Natural killer cell (primary cell): ENCODE measurements around the gene FSIP1. TPM values are rescaled to one million over a fixed set of nuclear protein-coding genes. Genes with fewer than 3 reads are reported as not detected.
A peak's percentile ranks its signal among the peaks of the same experiment; 100 is the strongest.

Experiments
- ATAC-seq, 3 donors: fragments of 150-1000 bp in 2 of 3; fragments of 200-7000 bp in 1 of 3; cut with Tn5 transposase; 1 replicate in 1 of 3; 2 replicates in 2 of 3; pipeline ENCODE4 v1.10.0; 2021; ENCODE audit warnings: mild to moderate bottlenecking in 2 of 3, moderate library complexity in 2 of 3
- DNase-seq, 2 donors: peaks; one replicate each; pipeline versions ENCODE4 v3.0.0 to v3.0.0-alpha.2; 2013 to 2021; ENCODE audit warnings: mixed read lengths in 1 of 2
- H3K27ac ChIP-seq: one replicate; pipeline ENCODE4 v1.5.1; 2013; ENCODE audit warnings: mild to moderate bottlenecking, low read length
- H3K27me3 ChIP-seq: one replicate; pipeline ENCODE4 v1.6.1; 2013; ENCODE audit warnings: low read length; ENCODE audit not compliant: control insufficient read depth, insufficient read depth
- H3K36me3 ChIP-seq: one replicate; pipeline ENCODE4 v1.6.1; 2013; ENCODE audit warnings: low read length; ENCODE audit not compliant: control insufficient read depth, insufficient read depth
- H3K4me1 ChIP-seq: one replicate; pipeline ENCODE4 v1.6.1; 2013; ENCODE audit warnings: low read length; ENCODE audit not compliant: control insufficient read depth, insufficient read depth
- H3K4me3 ChIP-seq: one replicate; pipeline ENCODE4 v1.5.1; 2013; ENCODE audit warnings: low read length
- H3K9me3 ChIP-seq: one replicate; pipeline ENCODE4 v1.6.1; 2013; ENCODE audit warnings: low read length; ENCODE audit not compliant: control insufficient read depth, insufficient read depth
- H3K27ac Mint-ChIP-seq, 2 donors: one replicate each; pipeline ENCODE4 v1.8.0; 2022; ENCODE audit warnings: mild to moderate bottlenecking in 2 of 2, mixed read lengths in 2 of 2, moderate library complexity in 1 of 2
- H3K27me3 Mint-ChIP-seq, 2 donors: one replicate each; pipeline ENCODE4 v1.8.0; 2022; ENCODE audit warnings: low read depth in 2 of 2, mixed read lengths in 2 of 2
- H3K36me3 Mint-ChIP-seq: one replicate; pipeline ENCODE4 v1.8.0; 2022; ENCODE audit warnings: mixed read lengths
- H3K4me1 Mint-ChIP-seq, 2 donors: one replicate each; pipeline ENCODE4 v1.8.0; 2022; ENCODE audit warnings: mixed read lengths in 2 of 2
- H3K4me3 Mint-ChIP-seq: one replicate; pipeline ENCODE4 v1.8.0; 2022; ENCODE audit warnings: mild to moderate bottlenecking, moderate library complexity, mixed read lengths
- H3K9me3 Mint-ChIP-seq, 2 donors: one replicate each; pipeline ENCODE4 v1.8.0; 2022; ENCODE audit warnings: mixed read lengths in 2 of 2
- CTCF ChIP-seq: fragments of 200-600 bp; IDR thresholded peaks from one replicate; pipeline ENCODE4 v1.8.0; 2022; ENCODE audit warnings: antibody characterized with exemption
- WGBS: methylation state at CpG from one replicate; pipeline ENCODE4 v1.1.7; 2013; ENCODE audit warnings: missing lambda C conversion rate; ENCODE audit not compliant: insufficient coverage; 5-methylcytosine and 5-hydroxymethylcytosine counted together
- intact Hi-C: fragments of 100-400 bp; cut with micrococcal nuclease; formaldehyde crosslinking; loops from one replicate; pipeline ENCODE4 v1.14.2; 2022
- total RNA-seq, 4 donors: library from RNA; stranded (reverse); fragments of 120-200 nt in 1 of 4; gene quantifications; one replicate each; pipeline versions ENCODE4 v1.2.3 to v1.2.4, GENCODE V29; 2013 to 2022

The FSIP1 gene
- total RNA-seq, 3 donors from 2014 or later (not counting 1 experiment from before 2014, with no cell fraction given): 1.1 to 2.3 (median 1.8) TPM

DNA sequence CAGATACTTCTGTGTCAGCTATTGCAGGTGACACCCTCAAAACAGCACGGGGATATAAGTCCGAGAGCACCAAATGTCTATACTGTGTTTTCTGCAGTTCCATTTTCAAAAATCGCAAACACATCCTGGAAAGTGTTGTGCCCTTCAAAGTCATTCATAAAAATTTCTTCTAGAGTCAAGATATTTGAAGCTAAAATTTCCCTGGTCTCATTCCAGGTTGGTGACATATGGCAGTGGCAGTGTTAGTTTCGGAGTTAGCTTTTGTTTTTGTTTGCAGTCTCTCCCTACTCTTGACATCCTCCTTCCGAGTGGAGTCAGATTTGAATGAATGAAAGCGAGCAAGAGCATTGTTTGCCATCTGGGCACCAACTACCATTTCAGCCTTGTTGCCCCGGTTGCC, 3.2 kb upstream of the FSIP1 start:
- TF ChIP-seq CTCF: no peak
- Mint-ChIP-seq H3K9me3 (no peaks in the 10 kb centered on the region), H3K36me3 (no peaks in the 10 kb centered on the region), H3K27ac (peak overlapping the region in 1 of 2 donors; percentile 2), H3K27me3 (no peaks in the 10 kb centered on the region), H3K4me1 (peaks cover 33 to 36% of the 10 kb centered on the region in 2 donors), H3K4me3 (peak overlapping the region; percentile 5)
- no peak overlapping the region for H3K4me3 ChIP-seq
- H3K36me3 ChIP-seq: no peaks in the 10 kb centered on the region
- no peak overlapping the region for H3K27ac ChIP-seq
- H3K4me1 ChIP-seq: peaks cover 3% of the 10 kb centered on the region
- 99% methylated on average over 7 of the region's 7 CpGs for whole genome bisulfite sequencing
- intact Hi-C loops: loop anchor here (2.0 to 10.0 kb wide), 4 partner anchors 89 to 491 kb away; partner anchors contain the start of gene SRP14
- H3K9me3 ChIP-seq: no peaks in the 10 kb centered on the region
- H3K27me3 ChIP-seq: no peaks in the 10 kb centered on the region
- no peak for DNase-seq
- no peak for ATAC-seq

GRCh38 chr15:39785139-39785538, 2.5 kb upstream of the FSIP1 start:
- H3K4me1 Mint-ChIP-seq: peaks cover 33 to 36% of the 10 kb centered on the region in 2 donors
- Histone ChIP-seq H3K36me3 (no peaks in the 10 kb centered on the region), H3K4me3 (no peak overlapping the region), H3K4me1 (peaks cover 3% of the 10 kb centered on the region), H3K27ac (no peak overlapping the region), H3K9me3 (no peaks in the 10 kb centered on the region), H3K27me3 (no peaks in the 10 kb centered on the region)
- intact Hi-C loops: loop anchor here (5.0 to 10.0 kb wide), 2 partner anchors 250 to 492 kb away; partner anchors contain the start of gene SRP14
- WGBS: 94% methylated on average over 10 of the region's 10 CpGs
- H3K9me3 Mint-ChIP-seq: no peaks in the 10 kb centered on the region
- ATAC-seq (no peak), DNase-seq (no peak)
- H3K27ac Mint-ChIP-seq: peak overlapping the region; percentile 49 to 60
- TF ChIP-seq CTCF: no peak
- no peaks in the 10 kb centered on the region for H3K36me3 Mint-ChIP-seq
- no peaks in the 10 kb centered on the region for H3K27me3 Mint-ChIP-seq
- H3K4me3 Mint-ChIP-seq: peak overlapping the region; percentile 26

DNA sequence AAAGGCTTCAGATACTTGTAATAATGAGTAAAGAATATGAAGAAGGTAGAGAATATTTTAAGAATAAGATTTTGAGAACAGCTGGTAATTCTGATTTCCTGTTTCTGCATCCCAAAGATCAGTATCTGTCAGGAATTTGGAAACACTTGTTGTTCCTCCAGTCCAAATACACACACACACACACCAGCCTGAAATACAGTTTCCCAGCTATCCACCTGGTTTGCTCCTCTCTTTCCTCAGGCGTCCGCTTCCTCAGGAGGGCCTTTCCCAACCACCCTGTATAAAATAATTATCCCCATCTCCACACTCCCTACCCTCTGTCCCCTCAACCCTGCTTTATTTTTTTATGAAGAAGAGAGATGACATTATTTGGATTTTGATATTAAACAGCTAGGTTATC, 2.0 kb upstream of the FSIP1 start:
- peaks cover 3% of the 10 kb centered on the region for H3K4me1 ChIP-seq
- no peak overlapping the region for H3K27ac ChIP-seq
- H3K9me3 ChIP-seq: no peaks in the 10 kb centered on the region
- no peaks in the 10 kb centered on the region for H3K9me3 Mint-ChIP-seq
- ATAC-seq (no peak), DNase-seq (no peak)
- H3K27me3 ChIP-seq: no peaks in the 10 kb centered on the region
- H3K4me3 ChIP-seq: no peak overlapping the region
- intact Hi-C loops: loop anchor here (5.0 to 10.0 kb wide), 3 partner anchors 133 to 493 kb away; partner anchors contain the start of gene SRP14
- H3K36me3 Mint-ChIP-seq: no peaks in the 10 kb centered on the region
- H3K27me3 Mint-ChIP-seq: no peaks in the 10 kb centered on the region
- peak overlapping the region; percentile 26 for H3K4me3 Mint-ChIP-seq
- peaks cover 33 to 36% of the 10 kb centered on the region in 2 donors for H3K4me1 Mint-ChIP-seq
- peak overlapping the region; percentile 49 to 60 for H3K27ac Mint-ChIP-seq
- WGBS: 100% methylated on average over 2 of the region's 2 CpGs
- H3K36me3 ChIP-seq: no peaks in the 10 kb centered on the region
- TF ChIP-seq CTCF: no peak

DNA sequence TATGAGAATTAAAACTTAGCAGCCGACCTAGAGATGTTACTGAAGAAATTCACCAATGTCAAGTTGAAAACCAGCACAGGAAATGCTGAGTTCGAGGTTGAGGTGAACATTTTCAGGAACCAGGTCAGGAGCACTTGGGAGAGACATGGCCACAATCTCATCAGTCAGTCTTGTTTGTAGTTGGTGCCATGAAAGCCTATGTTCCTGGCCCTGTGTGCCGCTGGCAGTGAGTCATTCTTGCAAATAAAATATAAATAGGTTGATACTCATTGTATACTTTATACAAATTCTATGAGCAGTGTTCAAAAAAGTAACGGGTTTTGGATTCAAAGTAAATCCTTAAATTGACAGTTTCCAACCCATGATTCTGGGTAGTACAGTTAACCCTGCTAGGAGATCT, 1.5 kb upstream of the FSIP1 start:
- peak overlapping the region; percentile 77 for H3K4me3 Mint-ChIP-seq
- ATAC-seq: no peak
- H3K4me1 ChIP-seq: peaks cover 3% of the 10 kb centered on the region
- H3K27ac ChIP-seq: no peak overlapping the region
- no peaks in the 10 kb centered on the region for H3K9me3 ChIP-seq
- peak overlapping the region; percentile 84 to 93 for H3K27ac Mint-ChIP-seq
- WGBS: 14% methylated on average over 2 of the region's 4 CpGs
- H3K4me1 Mint-ChIP-seq: peaks cover 33 to 36% of the 10 kb centered on the region in 2 donors
- no peak overlapping the region for H3K4me3 ChIP-seq
- no peaks in the 10 kb centered on the region for H3K27me3 ChIP-seq
- intact Hi-C loops: loop anchor here (5.0 to 10.0 kb wide), 2 partner anchors 133 to 251 kb away; partner anchors contain the start of gene SRP14
- DNase-seq: peak in 1 of 2 donors; percentile 20
- H3K27me3 Mint-ChIP-seq: no peaks in the 10 kb centered on the region
- no peak for TF ChIP-seq CTCF
- H3K36me3 ChIP-seq: no peaks in the 10 kb centered on the region
- no peaks in the 10 kb centered on the region for H3K9me3 Mint-ChIP-seq
- no peaks in the 10 kb centered on the region for H3K36me3 Mint-ChIP-seq
